GM19452 (cell line): ENCODE results near the gene SPRED2.

Experiments
- ATAC-seq: cut with Tn5 transposase; IDR thresholded peaks from one replicate; pipeline ENCODE4 v1.9.1; 2021; ENCODE audit not compliant: unreplicated experiment

Gene SPRED2

GRCh38 chr2:65369980-65370379 is 62.4 kb downstream of the SPRED2 start:
- ATAC-seq = no peak

DNA sequence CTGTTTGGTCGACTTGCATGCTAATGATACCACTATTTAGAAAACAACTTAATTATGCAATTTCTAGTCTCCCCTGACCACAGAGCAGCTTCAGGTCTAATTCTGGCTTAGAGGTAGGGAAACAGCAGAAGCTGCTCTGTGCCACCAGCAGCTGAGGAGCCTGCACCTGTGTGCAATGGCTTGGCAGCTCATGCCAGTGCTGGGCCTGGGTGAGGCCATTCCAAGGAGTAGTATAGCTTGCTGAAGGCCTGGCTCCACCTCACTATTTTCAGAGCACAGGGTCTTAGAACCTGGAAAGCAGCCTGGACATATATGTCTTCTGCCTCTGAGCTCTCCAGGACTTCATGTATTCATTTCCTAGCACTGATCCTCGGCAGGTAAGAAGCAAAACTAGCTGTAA is 62.8 kb downstream of the SPRED2 start:
- no peak for ATAC-seq

DNA sequence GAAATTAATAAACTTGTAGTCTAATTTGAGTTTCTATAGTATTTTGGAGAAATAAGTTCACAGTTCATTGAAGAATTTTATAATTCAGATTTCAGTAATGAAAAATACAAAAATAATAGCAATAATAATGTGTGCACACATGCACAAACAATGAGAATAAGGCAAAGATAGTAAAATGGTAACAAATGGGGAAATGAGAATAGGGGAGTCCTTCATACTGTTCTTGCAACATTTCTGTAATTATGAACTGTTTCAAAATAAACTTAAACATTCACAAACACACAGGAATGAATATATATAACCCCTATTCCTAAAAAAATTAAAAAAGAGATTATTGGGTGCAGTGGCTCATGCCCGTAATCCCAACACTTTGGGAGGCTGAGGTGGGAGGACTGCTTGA is 63.9 kb downstream of the SPRED2 start:
- ATAC-seq = no peak

DNA sequence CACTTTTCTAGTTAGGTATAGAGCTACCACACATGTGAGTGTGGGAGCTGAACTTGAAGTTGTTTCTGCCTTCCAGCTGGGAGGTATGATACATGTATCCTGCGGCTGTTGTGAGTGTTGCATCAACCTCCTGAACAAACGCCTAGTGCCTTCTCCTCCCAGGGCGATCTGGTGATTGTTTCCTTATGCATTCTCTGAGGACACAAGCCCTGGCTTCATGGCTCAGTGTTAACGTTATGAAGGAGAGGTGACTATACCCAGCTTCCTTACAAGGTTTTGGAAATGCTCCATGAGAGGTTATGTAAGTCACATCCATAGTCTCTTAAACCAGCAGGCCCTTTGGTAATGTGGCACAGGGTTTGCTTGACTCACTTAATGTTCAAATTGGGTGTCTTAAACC is 64.9 kb downstream of the SPRED2 start:
- no peak for ATAC-seq

GRCh38 chr2:65366595-65367125 is 65.7 kb downstream of the SPRED2 start:
- ATAC-seq = peak; percentile 49

DNA sequence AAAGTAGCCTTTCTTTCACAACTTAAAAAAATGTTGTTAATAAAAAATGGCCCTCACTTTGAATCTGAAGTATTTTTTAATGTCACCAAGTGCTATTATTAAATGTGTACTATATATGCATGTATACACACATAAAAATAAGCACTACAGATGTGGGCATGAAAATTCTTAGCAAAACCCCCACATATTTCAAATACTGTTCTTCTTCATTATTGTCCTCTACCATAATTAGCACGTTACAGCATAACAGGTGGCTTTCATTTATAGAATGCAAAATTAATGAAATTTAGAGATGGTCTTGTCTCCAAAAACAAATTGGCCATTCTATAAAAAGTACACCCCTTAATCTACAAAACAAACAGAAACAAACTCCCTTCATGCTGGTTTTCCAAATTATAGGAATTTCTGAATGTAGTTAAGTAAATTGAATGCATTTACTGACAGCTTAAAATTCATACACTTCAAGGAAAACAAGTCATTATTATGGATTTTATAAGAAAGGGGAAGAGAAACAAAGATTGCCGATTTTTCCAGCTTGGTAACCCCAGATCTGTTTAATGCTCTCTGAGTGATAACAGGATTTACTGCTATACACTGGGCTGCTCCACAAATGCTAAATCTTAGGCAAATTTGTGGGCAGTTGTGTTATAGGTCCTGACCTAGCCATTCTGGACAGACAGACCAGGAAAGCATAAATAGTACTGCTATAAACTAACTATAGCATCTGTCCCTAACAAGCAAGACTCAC is 67.2 kb downstream of the SPRED2 start:
- ATAC-seq = no peak

DNA sequence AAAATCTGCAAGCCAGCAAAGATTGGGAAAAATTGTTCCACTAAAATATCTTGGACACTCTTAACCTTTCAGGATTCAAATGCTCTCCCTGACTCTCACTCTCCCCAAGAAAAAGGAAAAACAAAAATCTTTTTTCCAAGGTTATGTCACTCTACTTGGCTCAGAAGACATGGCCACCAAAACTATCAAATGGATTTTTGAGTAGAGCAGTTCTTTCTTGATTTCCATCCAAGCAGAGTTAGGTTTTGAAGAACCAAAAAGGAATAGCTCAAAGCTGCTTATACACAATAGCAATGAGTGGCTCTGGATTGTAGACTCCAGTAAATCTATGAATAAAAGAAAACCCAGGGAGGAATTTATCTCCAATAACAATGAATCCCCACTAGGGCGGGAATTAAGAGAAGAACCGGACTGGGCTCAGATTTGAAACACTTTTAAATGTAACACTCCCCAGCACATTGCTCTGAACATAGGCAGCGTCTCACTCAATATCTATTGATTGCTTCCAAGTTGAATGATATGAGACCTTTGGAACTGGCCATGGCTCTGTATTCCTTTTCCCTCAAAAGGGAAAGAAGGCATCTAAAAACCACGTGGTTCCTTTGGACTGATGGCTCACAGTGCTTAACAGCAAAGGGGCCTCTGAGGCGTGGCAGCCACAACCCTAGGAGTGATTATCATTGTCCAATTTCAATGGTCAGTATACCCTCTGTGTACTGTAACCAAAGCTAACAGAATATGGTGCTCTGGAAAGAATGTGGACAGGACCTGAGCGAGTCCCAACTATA is 68.3 kb downstream of the SPRED2 start:
- no peak for ATAC-seq

GRCh38 chr2:65361623-65362022 is 70.8 kb downstream of the SPRED2 start:
- ATAC-seq = no peak

DNA sequence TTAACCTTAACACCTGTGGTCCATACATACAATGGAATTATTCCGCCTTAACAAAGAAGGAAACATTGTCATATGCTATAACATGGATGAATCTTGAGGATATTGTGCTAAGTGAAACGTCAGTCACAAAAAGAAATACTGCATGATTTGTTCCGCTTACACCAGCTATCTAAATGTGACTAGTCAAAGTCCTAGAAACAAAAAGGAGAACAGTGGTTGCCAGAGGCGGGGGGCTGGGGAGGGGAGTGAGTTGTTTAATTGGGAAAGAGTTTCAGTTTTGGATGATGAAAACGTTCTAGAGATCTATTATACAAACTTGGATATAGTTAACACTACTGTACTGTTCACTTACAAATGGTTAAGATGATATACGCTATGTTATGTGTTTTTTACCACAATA is 72.0 kb downstream of the SPRED2 start:
- ATAC-seq = no peak

DNA sequence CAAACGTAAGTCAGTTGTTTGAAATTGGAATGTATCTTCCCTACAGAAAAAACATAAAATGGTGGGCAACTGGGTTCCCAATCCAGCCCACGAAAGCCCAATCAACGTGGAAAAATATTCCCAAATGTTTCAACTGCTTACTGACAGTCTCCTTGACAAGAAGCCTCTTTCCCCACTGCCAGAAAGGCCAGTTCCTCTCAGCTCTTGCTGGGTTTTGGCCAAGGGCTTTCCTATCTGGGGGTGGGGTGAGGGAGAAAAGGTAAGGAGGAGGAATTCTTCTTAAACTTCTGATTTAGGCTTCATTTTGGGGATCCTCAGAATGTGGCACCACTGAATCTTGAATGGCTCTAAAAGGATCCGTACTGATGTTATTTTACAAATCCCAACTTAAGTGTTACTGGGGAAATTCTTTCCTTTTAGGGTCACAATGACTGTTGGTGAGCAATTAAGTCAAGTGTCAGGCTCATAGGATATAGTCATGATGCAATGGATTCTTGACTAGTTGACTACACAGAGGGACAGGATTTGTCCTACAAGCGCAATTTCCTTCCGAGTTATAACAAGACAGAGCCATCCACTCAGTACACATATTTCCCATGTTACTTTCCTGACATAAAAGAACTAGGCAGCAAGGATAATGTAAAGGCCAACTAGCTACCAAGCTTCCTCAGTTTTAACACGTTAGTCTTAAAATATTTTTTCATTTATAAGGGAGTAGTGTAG is 73.6 kb downstream of the SPRED2 start:
- ATAC-seq = no peak

- ATAC-seq = peak; percentile 92
Measured at GRCh38 chr2:65357959-65358294, 74.5 kb downstream of the SPRED2 start.

GRCh38 chr2:65357095-65357958 is 75.1 kb downstream of the SPRED2 start:
- ATAC-seq = peak; percentile 47

GRCh38 chr2:65355186-65355831 is 77.1 kb downstream of the SPRED2 start:
- ATAC-seq = no peak

DNA sequence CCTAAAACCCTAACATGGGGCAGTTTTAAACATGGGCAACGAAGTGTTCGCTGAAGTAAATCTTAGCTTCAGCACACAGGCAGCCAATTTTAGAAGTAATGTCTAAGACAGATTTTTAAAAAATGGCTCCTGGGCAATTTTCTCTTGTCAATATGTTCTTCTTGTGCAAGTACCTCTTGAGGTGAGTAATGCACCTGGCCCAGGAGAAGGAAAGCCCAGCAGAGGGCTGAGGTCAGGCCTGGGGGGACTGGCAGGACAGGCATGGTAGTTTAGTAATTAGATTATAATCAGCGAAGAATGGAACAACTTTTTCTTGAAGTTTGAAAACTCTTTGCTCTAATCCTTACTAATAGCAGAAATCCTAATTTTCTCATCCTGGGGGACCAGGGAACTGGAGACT is 77.6 kb downstream of the SPRED2 start:
- no peak for ATAC-seq

GRCh38 chr2:65353927-65354326 is 78.5 kb downstream of the SPRED2 start:
- ATAC-seq = no peak

DNA sequence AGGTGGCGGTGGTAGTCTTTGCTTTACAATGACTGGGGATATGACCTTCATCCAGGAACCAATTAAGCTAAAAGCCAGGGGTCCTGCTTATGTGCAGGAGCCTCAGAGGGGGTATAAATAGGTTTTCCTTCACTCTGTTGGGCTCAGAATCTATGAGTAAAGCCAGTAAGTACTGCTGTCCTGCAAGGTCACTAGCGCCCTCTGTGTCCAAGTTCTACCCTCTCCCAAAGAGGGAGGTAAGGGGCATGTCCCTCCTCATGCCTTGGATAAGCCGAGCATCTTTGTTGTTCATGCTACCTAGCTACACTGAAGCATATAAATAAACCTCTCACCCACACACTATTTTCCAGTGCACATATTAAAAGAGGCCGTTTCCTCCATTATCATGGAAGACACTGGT is 79.4 kb downstream of the SPRED2 start:
- no peak for ATAC-seq

DNA sequence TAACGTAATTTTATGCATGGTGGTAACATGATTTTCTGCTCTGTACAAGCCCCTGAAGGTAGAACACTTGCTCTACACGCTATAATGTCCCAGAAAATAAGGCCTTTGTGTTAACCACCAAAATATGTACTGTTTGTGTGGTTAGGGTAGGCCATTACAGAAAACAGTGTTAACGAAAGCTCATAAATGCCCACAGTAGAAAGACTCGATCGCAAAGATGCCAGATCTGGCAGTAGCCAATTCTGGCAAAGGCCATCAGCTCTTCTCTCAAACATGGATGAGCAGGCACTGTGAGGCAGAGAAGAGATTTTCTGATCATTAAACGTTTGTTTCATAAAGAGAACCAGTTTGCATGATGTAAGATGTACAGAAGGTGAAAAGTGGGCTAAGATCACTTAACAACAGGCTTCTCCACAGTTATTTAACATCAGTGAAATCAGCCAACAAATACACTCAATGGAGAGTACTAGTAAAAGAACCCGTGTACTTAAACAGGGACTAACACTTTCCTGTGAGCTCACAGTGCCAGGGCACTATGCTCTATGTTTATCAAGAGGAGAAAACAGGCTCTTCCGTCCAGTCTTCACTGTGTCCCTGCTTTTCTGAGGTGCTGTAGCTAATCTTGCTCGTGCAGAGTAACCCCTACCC is 80.3 kb downstream of the SPRED2 start:
- ATAC-seq = no peak

DNA sequence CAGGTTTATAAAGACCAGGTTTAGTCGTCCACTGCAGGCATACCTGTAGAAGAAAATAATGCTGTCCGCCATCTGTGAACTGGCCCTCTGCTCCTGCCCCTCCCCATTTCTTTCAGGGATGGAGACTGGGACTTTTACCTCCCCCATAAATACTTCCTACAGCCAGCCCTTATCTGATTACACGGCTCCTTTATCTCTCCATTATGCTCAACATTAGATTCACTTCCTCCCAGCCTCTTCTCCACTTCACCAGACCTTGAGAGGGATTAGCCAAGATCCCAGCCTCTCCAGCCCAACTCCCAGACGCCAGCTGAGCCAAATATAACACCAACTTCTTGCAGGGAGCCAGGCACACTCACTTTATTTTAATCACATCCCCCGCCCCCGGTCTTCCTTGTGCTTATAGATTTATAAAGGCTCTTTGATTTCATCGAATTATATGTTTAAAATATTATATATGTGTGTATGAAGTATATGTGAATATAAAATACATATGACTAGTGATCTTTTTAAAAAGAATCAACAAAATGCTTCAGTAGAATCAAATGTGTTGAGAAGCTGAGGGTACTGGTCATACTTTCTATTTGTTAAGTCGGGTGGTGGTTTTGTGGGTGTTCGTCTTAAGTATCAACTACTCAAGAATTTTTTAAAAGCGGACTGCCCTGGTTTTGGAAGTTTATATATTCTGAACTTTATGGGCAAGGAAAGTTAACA is 81.0 kb downstream of the SPRED2 start:
- no peak for ATAC-seq

DNA sequence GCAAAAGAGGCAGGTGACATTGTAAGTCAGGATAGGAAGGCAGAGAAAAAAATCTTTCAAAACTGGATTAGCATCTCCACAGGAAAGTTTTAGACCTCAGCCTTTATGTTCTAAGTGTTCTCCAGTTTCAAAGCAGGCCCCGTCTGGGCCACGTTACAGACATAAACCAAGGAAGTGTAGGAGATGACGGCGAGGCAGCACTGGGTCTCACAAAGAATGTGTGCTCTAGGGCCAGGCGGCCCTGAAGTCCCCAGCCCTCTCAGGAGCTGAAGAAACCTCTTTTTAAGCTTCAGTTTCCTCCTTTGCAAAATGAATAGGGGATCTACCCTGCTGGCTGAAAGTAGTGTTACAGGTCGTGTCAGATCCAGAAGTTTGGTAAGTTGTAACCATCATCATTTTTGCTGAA is 81.7 kb downstream of the SPRED2 start:
- no peak for ATAC-seq
